ENCODE data around the gene TSLP. TPM values are rescaled to one million over a fixed set of nuclear protein-coding genes. Genes with fewer than 3 reads are reported as not detected.

Gene TSLP
- total RNA-seq, 2 experiments from 2014 or later: not detected

GRCh38 chr5:111107371-111107770 is 35.9 kb downstream of the TSLP start:
- DNase-seq (ENCODE audit: low spot score): no peak
- BruUV-seq (replicated peaks): no TSS peak
- no peak overlapping the region for H2AFZ ChIP-seq (ENCODE audit: low read length)
- no peak overlapping the region for H3K4me2 ChIP-seq (ENCODE audit: low read length)
- TF ChIP-seq CTCF (conservative IDR thresholded peaks at IDR 0.05; ENCODE audit: low read length) (no peak), EZH2phosphoT487 (IDR thresholded peaks at IDR 0.05; ENCODE audit: borderline replicate concordance, low read depth, low read length) (no peak)
- H3K4me3 ChIP-seq (ENCODE audit: low read depth, low read length, poor library complexity, severe bottlenecking): no peak overlapping the region
- peaks cover 97% of the 10 kb centered on the region for H3K36me3 ChIP-seq (ENCODE audit: insufficient read depth, low read length)
- no peak overlapping the region for H3K27ac ChIP-seq (ENCODE audit: low read depth, low read length, poor library complexity, severe bottlenecking)
- H3K9me2 ChIP-seq (ENCODE audit: insufficient read depth, low read length): no peaks in the 10 kb centered on the region
- no peaks in the 10 kb centered on the region for H3K4me1 ChIP-seq (ENCODE audit: insufficient read depth, low read length, poor library complexity, severe bottlenecking)
- intact Hi-C loops (cut with micrococcal nuclease; ENCODE audit: unreplicated experiment): no loop called here
- POLR2A ChIA-PET: interaction anchor here (1.1 to 4.2 kb wide), 6 partner anchors 8 to 349 kb away, joined by 3 to 21 read pairs (median 4); partner anchors contain the start of gene WDR36
- H3K79me2 ChIP-seq (ENCODE audit: insufficient read depth, low read depth, low read length): 0 out of 2 replicates have a peak, but pooled peaks cover 4% of the 10 kb centered on the region
- H3K9me3 ChIP-seq (ENCODE audit: low read length): no peaks in the 10 kb centered on the region
- CTCF ChIA-PET (ENCODE audit: unreplicated experiment): no interaction called here
- H4K20me1 ChIP-seq (ENCODE audit: insufficient read depth, low read length): no peaks in the 10 kb centered on the region

DNA sequence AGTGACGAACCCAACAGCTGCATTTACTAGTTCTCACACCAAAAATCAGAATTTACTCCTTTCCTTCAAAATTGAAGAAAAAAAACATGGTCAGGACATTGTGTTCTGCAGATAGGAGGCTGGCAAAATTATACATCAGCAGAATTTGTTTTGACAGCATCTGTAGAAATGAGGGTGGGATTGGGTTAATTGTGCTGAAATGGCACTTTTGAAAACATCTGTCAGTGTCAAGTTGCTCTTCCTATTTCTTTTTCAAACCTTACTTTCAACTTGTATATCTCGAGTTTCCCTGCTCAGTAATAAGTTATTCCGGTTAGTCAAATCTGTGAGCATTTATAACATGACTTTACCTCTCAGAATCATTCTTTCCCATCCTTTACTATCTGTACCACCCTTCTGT is 40.4 kb downstream of the TSLP start:
- H3K9me3 ChIP-seq (ENCODE audit: low read length): no peaks in the 10 kb centered on the region
- H3K79me2 ChIP-seq (ENCODE audit: insufficient read depth, low read depth, low read length): peaks cover 11% of the 10 kb centered on the region; the same call in 1 of the 2 replicates
- TF ChIP-seq CTCF (conservative IDR thresholded peaks at IDR 0.05; ENCODE audit: low read length) (no peak), EZH2phosphoT487 (IDR thresholded peaks at IDR 0.05; ENCODE audit: borderline replicate concordance, low read depth, low read length) (no peak)
- no peak overlapping the region for H3K27ac ChIP-seq (ENCODE audit: low read depth, low read length, poor library complexity, severe bottlenecking)
- H3K9me2 ChIP-seq (ENCODE audit: insufficient read depth, low read length): no peaks in the 10 kb centered on the region
- H4K20me1 ChIP-seq (ENCODE audit: insufficient read depth, low read length): no peaks in the 10 kb centered on the region
- ChIA-PET CTCF (ENCODE audit: unreplicated experiment) (no interaction called here), POLR2A (no interaction called here)
- H2AFZ ChIP-seq (ENCODE audit: low read length): no peak overlapping the region
- no peak overlapping the region for H3K4me2 ChIP-seq (ENCODE audit: low read length)
- no peak overlapping the region for H3K4me3 ChIP-seq (ENCODE audit: low read depth, low read length, poor library complexity, severe bottlenecking)
- no peak for DNase-seq (ENCODE audit: low spot score)
- no TSS peak for BruUV-seq (replicated peaks)
- intact Hi-C loops (cut with micrococcal nuclease; ENCODE audit: unreplicated experiment): loop anchor here (10.0 kb wide), 1 partner anchor 357 kb away; no protein-coding TSS in a partner anchor
- no peaks in the 10 kb centered on the region for H3K4me1 ChIP-seq (ENCODE audit: insufficient read depth, low read length, poor library complexity, severe bottlenecking)
- peaks cover 97% of the 10 kb centered on the region for H3K36me3 ChIP-seq (ENCODE audit: insufficient read depth, low read length)

GRCh38 chr5:111113678-111114077 is 42.2 kb downstream of the TSLP start:
- Histone ChIP-seq H3K36me3 (ENCODE audit: insufficient read depth, low read length) (peaks cover 97% of the 10 kb centered on the region), H3K9me2 (ENCODE audit: insufficient read depth, low read length) (no peaks in the 10 kb centered on the region), H3K4me1 (ENCODE audit: insufficient read depth, low read length, poor library complexity, severe bottlenecking) (no peaks in the 10 kb centered on the region), H3K4me3 (ENCODE audit: low read depth, low read length, poor library complexity, severe bottlenecking) (no peak overlapping the region), H2AFZ (ENCODE audit: low read length) (no peak overlapping the region), H3K4me2 (ENCODE audit: low read length) (no peak overlapping the region), H4K20me1 (ENCODE audit: insufficient read depth, low read length) (peaks cover 6% of the 10 kb centered on the region; the same call in 1 of the 2 replicates), H3K79me2 (ENCODE audit: insufficient read depth, low read depth, low read length) (peaks cover 12% of the 10 kb centered on the region; the same call in 1 of the 2 replicates), H3K27ac (ENCODE audit: low read depth, low read length, poor library complexity, severe bottlenecking) (no peak overlapping the region), H3K9me3 (ENCODE audit: low read length) (no peaks in the 10 kb centered on the region)
- intact Hi-C loops (cut with micrococcal nuclease; ENCODE audit: unreplicated experiment): loop anchor here (10.0 kb wide), 1 partner anchor 359 kb away; no protein-coding TSS in a partner anchor
- BruUV-seq (replicated peaks): no TSS peak
- DNase-seq (ENCODE audit: low spot score): no peak
- ChIA-PET CTCF (ENCODE audit: unreplicated experiment) (no interaction called here), POLR2A (no interaction called here)
- no peak for TF ChIP-seq CTCF (conservative IDR thresholded peaks at IDR 0.05; ENCODE audit: low read length)

All from OCI-LY7 (cell line).